Head of caudate nucleus (tissue), 42 donors: Measurements from ENCODE around the gene RAX2.
A peak's percentile ranks its signal among the peaks of the same experiment; 100 is the strongest.

ENCODE experiments used
- DNase-seq, 42 donors: peaks; one replicate each; pipeline versions ENCODE4 v3.0.0 to v3.0.0-alpha.2; 2020 to 2021; ENCODE audit warnings: mixed read lengths in 7 of 42
- intact Hi-C: fragments of 100-400 bp; cut with DNase I; formaldehyde crosslinking; loops from one replicate; pipeline ENCODE4 v1.15.0; 2022

RAX2 gene

GRCh38 chr19:3803114-3803888, 31.3 kb upstream of the RAX2 start:
- DNase-seq: no peak
- intact Hi-C loops: no loop called here

DNA sequence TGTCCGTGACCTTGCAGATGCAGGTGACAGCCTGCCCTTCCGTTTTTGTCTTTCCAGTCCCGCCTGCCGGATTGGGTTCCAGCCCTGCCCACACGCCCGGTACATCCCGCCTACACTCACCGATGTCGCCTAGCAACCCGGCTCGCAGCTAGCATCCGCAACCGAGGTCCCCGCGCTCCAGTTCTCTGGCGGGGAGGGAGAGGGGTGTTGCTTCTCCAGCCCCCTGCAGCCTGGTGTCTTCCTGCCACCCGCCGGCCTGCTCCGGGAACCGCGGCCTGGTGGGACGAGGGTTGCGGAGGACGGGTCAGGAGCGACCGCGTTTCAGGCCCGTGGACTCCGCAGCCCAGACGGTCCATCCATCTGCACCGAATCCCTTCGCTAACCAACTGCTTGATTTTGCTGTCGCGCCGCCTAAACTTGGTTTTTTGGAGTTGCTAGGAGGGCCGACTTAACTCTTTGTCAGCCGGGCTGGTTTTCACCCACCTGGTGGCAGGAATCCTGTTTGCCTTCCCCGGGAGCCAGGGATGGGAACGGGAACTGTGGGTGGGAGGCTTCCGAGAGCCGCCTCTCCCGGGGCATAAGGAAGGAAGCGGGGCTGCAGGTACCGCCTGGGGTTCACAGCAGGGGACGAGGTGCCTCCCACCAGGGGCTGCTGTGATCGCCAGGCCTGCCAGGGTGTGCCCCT, 29.5 kb upstream of the RAX2 start:
- intact Hi-C loops: no loop called here
- peak; percentile 30 to 91 (median 75) for DNase-seq

GRCh38 chr19:3800996-3801395, 29.0 kb upstream of the RAX2 start:
- peak in 2 of 42 donors; percentile 12 to 44 for DNase-seq
- intact Hi-C loops: no loop called here

GRCh38 chr19:3798137-3798536, 26.1 kb upstream of the RAX2 start:
- intact Hi-C loops: no loop called here
- DNase-seq: no peak

DNA sequence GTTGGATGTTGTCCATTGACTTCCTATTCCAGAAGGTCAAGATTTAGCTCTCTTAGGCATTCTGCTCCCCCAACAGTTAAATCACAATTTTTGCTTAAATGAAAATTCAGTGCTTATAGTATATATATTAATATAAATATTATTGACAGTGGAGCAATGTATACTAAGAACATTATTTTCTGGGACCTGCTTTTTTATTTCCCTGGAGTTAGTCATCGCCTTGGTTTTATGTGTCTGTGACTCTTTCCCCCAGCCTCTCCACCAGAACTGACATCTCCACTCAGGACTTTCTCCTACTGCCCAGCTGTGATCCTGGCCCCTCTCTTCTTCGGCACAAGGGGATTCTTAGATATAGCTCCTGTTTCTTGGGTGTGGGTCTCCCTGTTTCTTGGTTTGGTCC, 24.3 kb upstream of the RAX2 start:
- intact Hi-C loops: no loop called here
- DNase-seq: no peak

GRCh38 chr19:3793799-3794198, 21.8 kb upstream of the RAX2 start:
- intact Hi-C loops: no loop called here
- DNase-seq: no peak

- no peak for DNase-seq
- intact Hi-C loops: no loop called here
Observed at GRCh38 chr19:3792114-3792513, 20.1 kb upstream of the RAX2 start.

DNA sequence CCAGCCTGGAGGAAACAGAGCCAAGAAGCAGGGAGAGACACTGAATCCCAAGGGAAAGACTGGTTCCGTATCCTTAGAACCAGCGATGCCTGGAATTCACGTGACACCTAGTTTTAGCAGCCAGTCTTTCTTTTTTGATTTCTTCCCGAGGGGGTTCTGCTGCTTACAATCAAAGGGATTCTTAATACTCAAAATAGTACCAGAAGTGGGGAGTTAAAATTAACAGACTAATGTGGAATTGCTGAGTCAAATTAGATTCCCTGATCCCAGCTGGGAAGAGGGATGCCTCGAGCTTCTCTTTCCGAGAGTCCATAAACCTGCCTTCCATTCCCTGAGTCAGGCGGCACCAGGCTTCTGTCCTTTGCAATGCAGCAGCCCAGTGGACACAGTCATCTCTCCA, 18.9 kb upstream of the RAX2 start:
- intact Hi-C loops: no loop called here

GRCh38 chr19:3790209-3790734, 18.2 kb upstream of the RAX2 start:
- no peak for DNase-seq
- intact Hi-C loops: no loop called here

More for the DNA sequence above, 18.9 kb upstream of the RAX2 start:
- DNase-seq: no peak

- intact Hi-C loops: no loop called here
- no peak for DNase-seq
Observed at GRCh38 chr19:3788996-3789778, 17.2 kb upstream of the RAX2 start.

DNA sequence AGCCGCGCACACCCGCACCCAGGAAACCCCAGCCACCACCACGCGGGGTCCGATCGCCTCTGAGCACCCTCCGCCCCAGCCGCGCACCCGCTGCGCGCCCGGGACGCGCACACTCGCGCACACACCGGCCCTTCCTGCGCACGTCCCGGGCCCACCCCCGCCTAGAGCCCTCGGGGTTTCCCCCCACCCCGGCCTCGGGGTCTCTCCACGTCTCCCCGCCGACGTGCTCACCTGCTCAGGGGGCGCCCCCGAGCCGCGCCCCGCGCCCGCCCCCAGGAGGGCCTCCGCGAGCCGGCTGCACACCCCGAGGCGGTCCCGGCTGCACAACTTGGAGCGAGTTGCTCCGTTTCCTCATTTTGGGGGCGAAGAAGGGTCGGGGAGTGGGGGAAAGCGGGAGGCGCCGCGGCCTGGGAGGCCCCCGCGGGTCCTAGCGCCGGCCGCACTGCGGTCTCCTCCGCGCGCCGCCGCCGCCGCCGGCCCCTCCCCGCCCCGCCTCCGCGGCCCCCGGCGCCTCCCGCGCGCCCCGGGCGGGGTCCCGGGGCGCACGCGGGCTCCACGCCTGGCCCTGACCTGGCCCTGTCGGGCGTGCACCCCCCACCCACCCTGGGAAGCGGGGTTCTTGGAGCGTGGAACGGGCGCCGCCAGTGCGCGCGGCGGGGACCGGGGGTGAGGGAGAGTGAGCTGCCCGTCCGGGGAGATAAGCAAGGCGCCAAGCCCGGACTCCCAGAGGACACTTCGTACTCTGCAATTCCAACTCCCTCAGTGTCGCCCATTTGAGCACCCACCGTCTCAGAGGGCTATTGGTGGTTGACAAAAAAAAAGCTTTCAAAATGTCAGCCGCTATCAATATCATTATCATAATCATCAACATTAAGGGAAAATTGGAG, 14.2 kb upstream of the RAX2 start, which contains the start of gene MATK:
TSS of gene MATK (minus strand) at position 444 of the 887 bp plus-strand sequence. CDS start 1,246 bp downstream, outside the sequence.
- DNase-seq: peak in 9 of 42 donors; percentile 7 to 42 (median 19)
- intact Hi-C loops: no loop called here

- intact Hi-C loops: no loop called here
- peak in 19 of 42 donors; percentile 10 to 53 (median 34) for DNase-seq
Observed at GRCh38 chr19:3785451-3785937, 13.5 kb upstream of the RAX2 start.

DNA sequence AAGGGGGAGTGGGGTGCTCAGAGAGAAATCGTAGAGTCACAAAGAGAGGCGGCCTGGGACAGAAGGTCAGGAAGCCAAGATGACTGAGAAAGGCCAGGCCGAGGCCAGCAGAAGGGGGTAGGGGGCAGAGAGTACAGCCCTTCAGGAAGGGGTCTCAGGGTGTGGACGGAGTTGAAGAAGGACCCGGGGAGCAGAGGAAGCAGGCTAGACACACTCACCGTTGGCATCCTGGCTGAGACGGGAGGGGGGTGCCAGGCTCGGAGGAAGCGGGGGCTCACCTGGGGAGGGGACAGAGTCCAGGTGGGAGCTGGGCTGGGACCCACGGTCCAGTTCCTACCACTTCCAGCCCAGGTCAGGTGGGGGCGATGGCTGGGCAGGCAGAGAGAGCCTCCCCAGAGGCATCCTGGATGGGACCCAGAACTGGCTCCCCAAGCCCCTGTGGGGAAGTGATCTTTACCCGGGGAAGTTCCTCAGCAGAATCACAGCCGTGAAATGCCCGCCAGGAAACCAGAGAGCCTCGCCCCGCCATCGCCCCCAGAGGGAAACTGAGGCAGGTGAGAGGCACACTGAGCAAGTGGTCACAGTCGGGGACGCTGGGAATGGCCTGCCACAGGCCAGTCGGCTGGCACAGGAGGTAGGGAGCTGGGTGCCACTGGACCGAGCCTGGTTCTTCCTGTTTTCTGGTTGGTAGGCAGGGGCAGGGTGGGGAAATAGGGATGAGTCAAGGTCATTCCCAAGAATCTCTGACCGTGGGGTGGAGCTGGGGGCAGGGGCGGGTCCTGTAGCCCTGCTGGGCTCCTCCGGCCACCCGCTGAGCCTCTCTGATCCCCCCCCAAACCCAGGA, 12.8 kb upstream of the RAX2 start:
- intact Hi-C loops: no loop called here
- no peak for DNase-seq

DNA sequence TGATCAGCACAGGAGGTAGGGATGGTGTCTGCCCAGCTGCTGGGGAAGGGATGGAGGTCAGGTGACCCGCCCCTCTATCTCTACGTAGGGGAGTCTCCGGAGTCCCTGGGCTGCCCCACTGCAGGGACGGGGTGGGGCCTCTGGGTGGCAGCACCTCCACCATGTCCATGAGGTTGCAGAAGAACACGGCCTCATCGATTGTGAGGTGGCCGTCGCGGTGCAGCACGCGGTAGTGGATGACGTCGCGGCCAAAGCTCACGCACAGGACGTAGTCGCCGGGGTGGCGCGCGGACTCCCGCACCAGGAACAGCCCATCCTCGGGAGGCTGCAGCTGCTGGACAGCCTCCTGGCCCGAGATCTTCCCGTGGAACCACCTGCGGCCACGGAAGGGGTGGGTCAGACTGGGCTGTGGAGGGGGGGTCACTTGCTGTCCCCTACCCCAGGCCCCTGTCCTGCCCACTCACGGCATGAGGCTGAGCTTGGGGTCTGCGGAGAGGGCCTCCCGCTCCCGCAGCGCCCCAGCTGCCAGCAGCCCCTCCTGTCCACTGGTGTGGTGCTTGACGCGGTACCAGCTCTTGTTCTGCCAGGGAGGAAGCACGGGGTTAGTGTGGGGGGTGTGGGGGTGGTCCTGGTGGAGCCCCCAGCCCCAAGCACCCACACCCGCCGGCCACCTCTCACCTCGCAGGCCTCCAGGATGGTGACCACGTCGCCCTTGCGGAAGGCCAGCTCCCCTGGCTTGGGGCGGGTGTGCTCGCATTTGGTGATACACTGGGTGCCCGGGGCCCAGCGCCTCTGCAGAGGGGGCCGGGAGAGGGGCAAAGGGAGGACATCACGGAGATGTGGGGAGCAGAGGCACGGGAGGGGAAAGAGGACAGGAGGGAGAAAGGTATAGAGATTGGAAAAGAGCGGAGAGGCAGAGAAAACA, 11.9 kb upstream of the RAX2 start:
- intact Hi-C loops: no loop called here
- DNase-seq: no peak

DNA sequence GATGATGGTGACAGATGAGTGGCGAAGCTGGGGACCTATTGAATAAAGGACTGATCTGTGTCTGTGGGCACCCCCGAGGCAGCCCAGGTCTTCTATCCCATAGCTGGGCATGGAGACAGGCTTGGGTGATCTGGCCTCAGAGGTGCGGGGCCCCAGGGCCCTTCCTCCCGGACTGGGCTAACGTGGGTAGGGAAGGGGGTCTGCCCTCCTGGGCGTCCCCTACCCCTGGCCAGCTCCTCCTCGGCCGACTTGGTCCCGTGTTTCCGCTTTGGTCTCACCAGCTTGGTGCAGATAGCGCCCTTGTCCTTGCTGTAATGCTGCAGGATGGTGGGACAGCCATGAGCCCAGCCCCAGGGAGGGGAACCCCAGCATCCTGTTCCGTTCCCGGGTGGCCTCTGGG, 10.9 kb upstream of the RAX2 start:
- intact Hi-C loops: no loop called here
- DNase-seq: no peak

- no peak for DNase-seq
- intact Hi-C loops: no loop called here
Observed at GRCh38 chr19:3782330-3782729, 10.3 kb upstream of the RAX2 start.

GRCh38 chr19:3781603-3782002, 9.6 kb upstream of the RAX2 start:
- intact Hi-C loops: no loop called here
- no peak for DNase-seq
